NK-92 treated with Interleukin-12 subunit alpha and Interleukin-12 subunit beta, amount 100 ng/mL, for 24 hours (cell line): ENCODE data around the gene SASH1.

Source experiments
- DNase-seq: peaks from one replicate; lab custom pipeline; 2025; lab: John Stamatoyannopoulos, UW

Gene SASH1

GRCh38 chr6:148523048-148523447, 180.4 kb downstream of the SASH1 start:
- no peak for DNase-seq

DNA sequence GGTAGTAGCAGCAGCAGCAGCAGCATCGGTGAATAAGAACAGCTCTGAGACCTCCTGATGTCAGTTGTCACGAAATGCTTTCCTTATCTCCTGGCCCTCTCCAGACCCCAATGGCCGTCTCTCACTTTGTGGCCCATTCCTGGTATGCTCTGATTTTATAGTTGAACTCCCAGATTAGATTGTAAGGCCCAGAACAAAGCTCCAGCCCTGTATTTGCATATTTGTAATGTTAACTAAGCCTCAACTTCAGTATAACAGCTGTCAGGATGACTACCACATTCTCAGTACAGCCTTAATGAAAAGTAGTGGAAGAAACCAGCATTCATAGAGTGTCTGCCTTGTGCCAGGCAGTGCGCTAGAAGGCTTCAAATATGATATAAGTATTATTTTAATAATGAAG, 180.9 kb downstream of the SASH1 start:
- DNase-seq: no peak

- no peak for DNase-seq
Measured at GRCh38 chr6:148524471-148524882, 181.8 kb downstream of the SASH1 start.

DNA sequence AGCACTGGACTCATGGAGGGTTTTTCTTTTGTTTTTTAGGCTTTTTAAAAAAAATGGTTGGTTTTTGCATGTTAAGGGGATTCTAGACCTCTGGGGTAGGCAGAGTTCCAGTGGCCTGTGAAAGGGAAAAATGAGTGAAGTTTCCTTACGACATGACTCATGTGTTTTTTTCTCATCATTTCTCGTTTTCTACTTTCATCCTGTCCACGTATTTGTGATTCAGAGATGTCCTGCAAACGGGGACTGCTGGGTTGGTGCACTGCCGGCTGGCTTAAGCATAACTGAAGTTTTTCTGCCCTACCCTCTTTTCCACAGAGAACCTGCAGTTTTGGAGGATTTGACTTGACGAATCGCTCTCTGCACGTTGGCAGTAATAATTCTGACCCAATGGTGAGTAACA, 182.3 kb downstream of the SASH1 start:
- no peak for DNase-seq

- DNase-seq: no peak
Measured at GRCh38 chr6:148525453-148525852, 182.8 kb downstream of the SASH1 start.

- no peak for DNase-seq
Measured at GRCh38 chr6:148526145-148526544, 183.5 kb downstream of the SASH1 start.

- DNase-seq: no peak
Measured at GRCh38 chr6:148528292-148528691, 185.7 kb downstream of the SASH1 start.

DNA sequence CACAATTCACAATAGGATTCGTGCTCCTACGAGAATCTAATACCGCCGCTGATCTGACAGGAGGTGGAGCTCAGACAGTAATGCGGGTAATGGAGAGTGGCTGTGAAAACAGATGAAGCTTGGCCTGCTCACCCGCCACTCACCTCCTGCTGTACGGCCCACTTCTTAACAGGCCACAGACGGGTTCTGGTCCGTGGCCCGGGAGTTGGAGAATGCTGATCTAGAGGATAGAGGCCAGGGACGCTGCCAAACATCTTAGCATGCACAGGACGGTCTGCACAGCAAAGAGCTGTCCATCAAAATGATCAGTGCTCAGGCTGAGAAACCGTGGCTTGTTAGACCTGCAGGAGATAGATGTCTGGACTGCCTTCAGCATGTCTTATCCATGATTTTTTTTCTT, 186.4 kb downstream of the SASH1 start:
- no peak for DNase-seq

- DNase-seq: no peak
Measured at GRCh38 chr6:148530394-148530953, 187.8 kb downstream of the SASH1 start.

DNA sequence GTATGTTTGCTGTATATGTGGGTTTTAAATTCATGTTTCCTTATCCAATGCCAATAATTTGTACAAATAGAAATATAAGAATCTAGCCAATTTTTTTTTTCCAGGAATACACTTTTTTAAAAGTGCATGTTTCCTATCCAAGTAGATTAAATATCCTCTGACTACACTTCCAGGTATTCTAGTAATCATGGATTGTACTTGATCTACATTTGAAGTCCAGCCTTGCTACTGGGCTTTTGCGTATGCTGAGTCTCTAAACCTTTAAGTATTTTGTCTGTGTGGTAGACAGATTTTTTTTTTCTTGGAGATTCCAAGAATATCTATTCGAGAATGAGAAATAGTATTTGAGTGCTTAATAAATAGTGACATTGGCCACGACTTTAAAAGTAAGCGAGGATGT, 188.3 kb downstream of the SASH1 start:
- DNase-seq: no peak

- DNase-seq: no peak
Measured at GRCh38 chr6:148532698-148533097, 190.1 kb downstream of the SASH1 start.

GRCh38 chr6:148533309-148534107, 190.9 kb downstream of the SASH1 start:
- no peak for DNase-seq

GRCh38 chr6:148534871-148535270, 192.2 kb downstream of the SASH1 start:
- no peak for DNase-seq

GRCh38 chr6:148535381-148535780, 192.7 kb downstream of the SASH1 start:
- DNase-seq: no peak

- DNase-seq: no peak
Measured at GRCh38 chr6:148535976-148536375, 193.3 kb downstream of the SASH1 start.

- no peak for DNase-seq
Measured at GRCh38 chr6:148538261-148539190, 195.9 kb downstream of the SASH1 start.

- no peak for DNase-seq
Measured at GRCh38 chr6:148543540-148543939, 200.9 kb downstream of the SASH1 start.

DNA sequence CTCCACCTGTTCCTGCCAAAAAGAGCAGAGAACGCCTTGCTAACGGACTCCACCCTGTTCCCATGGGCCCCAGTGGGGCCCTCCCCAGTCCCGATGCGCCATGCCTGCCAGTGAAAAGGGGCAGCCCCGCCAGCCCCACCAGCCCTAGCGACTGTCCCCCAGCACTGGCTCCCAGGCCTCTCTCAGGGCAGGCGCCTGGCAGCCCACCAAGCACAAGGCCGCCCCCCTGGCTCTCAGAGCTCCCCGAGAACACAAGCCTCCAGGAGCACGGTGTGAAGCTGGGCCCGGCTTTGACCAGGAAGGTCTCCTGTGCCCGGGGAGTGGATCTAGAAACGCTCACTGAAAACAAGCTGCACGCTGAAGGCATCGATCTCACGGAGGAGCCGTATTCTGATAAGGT, 201.8 kb downstream of the SASH1 start:
- DNase-seq: no peak

DNA sequence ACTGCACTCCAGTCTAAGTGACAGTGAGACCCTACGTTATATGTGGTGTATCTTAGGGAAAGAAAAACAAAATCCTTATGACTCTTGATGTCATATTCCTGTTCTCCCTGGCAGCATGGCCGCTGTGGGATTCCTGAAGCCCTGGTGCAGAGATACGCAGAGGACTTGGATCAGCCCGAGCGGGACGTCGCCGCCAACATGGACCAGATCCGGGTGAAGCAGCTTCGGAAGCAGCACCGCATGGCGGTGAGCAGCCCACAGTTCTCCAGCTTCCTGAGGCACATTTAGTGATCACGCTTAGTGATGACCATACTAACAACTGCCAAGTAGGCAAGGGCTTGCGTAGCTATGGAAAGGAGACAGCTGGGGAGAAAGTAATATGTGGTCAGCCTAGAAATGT, 203.3 kb downstream of the SASH1 start:
- no peak for DNase-seq

GRCh38 chr6:148547110-148547509, 204.5 kb downstream of the SASH1 start:
- DNase-seq: no peak

- no peak for DNase-seq
Measured at GRCh38 chr6:148548065-148548748, 205.6 kb downstream of the SASH1 start.

- no peak for DNase-seq
Measured at GRCh38 chr6:148548749-148549140, 206.1 kb downstream of the SASH1 start.
